ENCODE results near the gene B4GALT6.

DNA sequence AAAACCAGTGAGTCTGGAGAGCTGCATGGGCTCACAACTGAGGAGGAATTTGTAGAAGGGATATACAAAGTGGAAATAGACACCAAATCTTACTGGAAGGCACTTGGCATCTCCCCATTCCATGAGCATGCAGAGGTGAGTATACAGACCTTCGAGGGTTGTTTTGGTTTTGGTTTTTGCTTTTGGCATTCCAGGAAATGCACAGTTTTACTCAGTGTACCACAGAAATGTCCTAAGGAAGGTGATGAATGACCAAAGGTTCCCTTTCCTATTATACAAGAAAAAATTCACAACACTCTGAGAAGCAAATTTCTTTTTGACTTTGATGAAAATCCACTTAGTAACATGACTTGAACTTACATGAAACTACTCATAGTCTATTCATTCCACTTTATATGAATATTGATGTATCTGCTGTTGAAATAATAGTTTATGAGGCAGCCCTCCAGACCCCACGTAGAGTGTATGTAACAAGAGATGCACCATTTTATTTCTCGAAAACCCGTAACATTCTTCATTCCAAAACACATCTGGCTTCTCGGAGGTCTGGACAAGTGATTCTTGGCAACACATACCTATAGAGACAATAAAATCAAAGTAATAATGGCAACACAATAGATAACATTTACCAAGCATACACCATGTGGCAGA is 89.1 kb downstream of the B4GALT6 start:
- TF ChIP-seq, protein P1, sequence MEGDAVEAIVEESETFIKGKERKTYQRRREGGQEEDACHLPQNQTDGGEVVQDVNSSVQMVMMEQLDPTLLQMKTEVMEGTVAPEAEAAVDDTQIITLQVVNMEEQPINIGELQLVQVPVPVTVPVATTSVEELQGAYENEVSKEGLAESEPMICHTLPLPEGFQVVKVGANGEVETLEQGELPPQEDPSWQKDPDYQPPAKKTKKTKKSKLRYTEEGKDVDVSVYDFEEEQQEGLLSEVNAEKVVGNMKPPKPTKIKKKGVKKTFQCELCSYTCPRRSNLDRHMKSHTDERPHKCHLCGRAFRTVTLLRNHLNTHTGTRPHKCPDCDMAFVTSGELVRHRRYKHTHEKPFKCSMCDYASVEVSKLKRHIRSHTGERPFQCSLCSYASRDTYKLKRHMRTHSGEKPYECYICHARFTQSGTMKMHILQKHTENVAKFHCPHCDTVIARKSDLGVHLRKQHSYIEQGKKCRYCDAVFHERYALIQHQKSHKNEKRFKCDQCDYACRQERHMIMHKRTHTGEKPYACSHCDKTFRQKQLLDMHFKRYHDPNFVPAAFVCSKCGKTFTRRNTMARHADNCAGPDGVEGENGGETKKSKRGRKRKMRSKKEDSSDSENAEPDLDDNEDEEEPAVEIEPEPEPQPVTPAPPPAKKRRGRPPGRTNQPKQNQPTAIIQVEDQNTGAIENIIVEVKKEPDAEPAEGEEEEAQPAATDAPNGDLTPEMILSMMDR (IDR thresholded peaks at IDR 0.05) = no peak
- TF ChIP-seq POLR2AphosphoS5 (IDR thresholded peaks at IDR 0.05) (no peak), POLR2A (IDR thresholded peaks at IDR 0.05) (no peak), EP300 (IDR thresholded peaks at IDR 0.05) (no peak)

All from suprapubic skin (tissue), 4 donors.